Measurements from ENCODE around the gene CPT1A. TPM values are rescaled to one million over a fixed set of nuclear protein-coding genes. Genes with fewer than 3 reads are reported as not detected.

CPT1A gene
- total and polyA plus RNA-seq, 7 donors, result 8.6 to 29.2 (median 12.9) TPM

DNA sequence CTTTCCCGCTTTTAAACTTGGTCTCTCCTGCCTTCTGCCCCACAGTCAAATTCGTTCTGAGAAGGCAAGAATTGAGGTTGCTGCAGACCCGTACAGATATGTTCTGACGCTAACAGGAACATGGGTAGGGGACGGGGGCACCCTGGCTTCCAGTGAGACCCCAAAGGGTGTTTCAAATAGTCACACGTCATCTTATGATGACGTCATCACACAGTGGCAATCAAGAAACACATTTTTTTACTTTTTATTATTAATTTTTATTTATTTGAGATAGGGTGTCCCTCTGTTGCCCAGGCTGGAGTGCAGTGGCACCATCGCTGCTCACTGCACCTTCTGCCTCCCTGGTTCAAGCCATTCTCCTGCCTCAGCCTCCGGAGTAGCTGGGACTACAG is 67.5 kb downstream of the CPT1A start:
- no peaks in the 10 kb centered on the region for H3K4me1 ChIP-seq
- intact Hi-C loops (cut with DNase I), result no loop called here
- TF ChIP-seq, protein P1, sequence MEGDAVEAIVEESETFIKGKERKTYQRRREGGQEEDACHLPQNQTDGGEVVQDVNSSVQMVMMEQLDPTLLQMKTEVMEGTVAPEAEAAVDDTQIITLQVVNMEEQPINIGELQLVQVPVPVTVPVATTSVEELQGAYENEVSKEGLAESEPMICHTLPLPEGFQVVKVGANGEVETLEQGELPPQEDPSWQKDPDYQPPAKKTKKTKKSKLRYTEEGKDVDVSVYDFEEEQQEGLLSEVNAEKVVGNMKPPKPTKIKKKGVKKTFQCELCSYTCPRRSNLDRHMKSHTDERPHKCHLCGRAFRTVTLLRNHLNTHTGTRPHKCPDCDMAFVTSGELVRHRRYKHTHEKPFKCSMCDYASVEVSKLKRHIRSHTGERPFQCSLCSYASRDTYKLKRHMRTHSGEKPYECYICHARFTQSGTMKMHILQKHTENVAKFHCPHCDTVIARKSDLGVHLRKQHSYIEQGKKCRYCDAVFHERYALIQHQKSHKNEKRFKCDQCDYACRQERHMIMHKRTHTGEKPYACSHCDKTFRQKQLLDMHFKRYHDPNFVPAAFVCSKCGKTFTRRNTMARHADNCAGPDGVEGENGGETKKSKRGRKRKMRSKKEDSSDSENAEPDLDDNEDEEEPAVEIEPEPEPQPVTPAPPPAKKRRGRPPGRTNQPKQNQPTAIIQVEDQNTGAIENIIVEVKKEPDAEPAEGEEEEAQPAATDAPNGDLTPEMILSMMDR (IDR thresholded peaks at IDR 0.05), result no peak
- 86 to 90% (median 86%) methylated on average over 9 of the region's 9 CpGs for WGBS, 3 donors
- H3K27ac ChIP-seq, result no peak overlapping the region
- no peak for ATAC-seq
- H3K27me3 ChIP-seq (ENCODE audit: insufficient read depth in 3 of 3, low read length in 2 of 3), result no peaks in the 10 kb centered on the region
- peaks cover 0 to 96% of the 10 kb centered on the region in 2 donors for H3K36me3 ChIP-seq (ENCODE audit: insufficient read depth in 1 of 2, low read depth in 1 of 2)
- no peak overlapping the region for H3K4me3 ChIP-seq
- no peak for DNase-seq
- no peaks in the 10 kb centered on the region for H3K9me3 ChIP-seq

DNA sequence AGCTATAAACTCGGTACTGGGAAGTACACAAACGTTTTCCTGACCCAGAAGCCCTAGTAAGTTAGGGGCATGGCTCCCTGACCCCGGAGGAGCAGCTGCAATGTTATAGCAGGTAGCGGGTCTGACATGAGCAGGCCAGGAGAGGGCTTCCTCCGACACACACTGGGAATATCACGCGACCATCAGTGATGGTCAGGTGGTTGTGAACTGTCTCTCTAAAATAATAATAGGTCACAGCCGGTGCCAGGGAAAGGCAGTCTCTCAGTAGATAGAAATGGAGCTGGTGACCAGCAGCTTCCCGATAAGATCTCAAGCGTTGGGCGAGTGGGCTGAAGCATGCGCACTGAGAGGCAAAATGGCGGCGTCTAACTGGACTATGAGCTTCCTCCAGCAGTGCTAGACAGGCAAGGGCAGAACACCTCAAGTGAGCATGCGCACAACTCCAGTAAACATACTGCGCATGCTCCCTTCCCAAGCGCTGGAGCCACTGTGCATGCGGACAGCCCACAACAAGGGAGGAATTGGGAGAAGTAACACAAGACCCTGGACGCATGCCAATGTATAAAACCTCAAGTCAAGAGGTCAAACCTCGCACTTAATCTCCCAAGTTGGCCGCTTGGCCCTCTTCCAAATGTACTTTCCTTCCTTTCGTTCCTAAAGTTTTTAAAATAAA is 68.1 kb downstream of the CPT1A start:
- H3K4me3 ChIP-seq, result no peak overlapping the region
- DNase-seq (no peak), ATAC-seq (no peak)
- peaks cover 0 to 96% of the 10 kb centered on the region in 2 donors for H3K36me3 ChIP-seq (ENCODE audit: insufficient read depth in 1 of 2, low read depth in 1 of 2)
- no peaks in the 10 kb centered on the region for H3K4me1 ChIP-seq
- no peak overlapping the region for H3K27ac ChIP-seq
- TF ChIP-seq, protein P1 (IDR thresholded peaks at IDR 0.05), result no peak
- intact Hi-C loops (cut with DNase I), result no loop called here
- WGBS, 3 donors, result 79 to 83% (median 83%) methylated on average over 22 of the region's 22 CpGs
- no peaks in the 10 kb centered on the region for H3K27me3 ChIP-seq (ENCODE audit: insufficient read depth in 3 of 3, low read length in 2 of 3)
- no peaks in the 10 kb centered on the region for H3K9me3 ChIP-seq

DNA sequence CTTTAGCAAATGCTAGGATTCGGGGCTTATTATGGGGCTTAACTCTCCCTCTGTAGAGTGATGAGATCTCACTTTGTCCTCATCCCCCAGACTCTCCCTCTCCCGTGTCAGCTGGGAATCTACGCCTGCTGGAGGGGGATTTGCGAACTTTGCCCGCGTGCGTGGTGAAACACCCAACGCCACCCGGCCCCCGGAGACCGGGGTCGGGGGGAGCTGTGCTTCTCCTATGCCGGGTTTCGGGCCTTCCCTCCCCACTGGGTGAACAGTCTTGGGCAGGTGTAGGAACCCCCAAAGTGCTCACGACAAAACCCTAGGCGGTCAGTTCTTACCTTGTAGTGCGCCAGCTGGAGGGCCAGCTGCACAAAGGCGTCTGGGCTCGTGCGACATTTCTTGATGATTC is 68.8 kb downstream of the CPT1A start:
- TF ChIP-seq, protein P1 (IDR thresholded peaks at IDR 0.05), result no peak
- H3K36me3 ChIP-seq (ENCODE audit: insufficient read depth in 1 of 2, low read depth in 1 of 2), result peaks cover 0 to 94% of the 10 kb centered on the region in 2 donors
- ATAC-seq (no peak), DNase-seq (no peak)
- no peaks in the 10 kb centered on the region for H3K9me3 ChIP-seq
- no peaks in the 10 kb centered on the region for H3K4me1 ChIP-seq
- no peak overlapping the region for H3K27ac ChIP-seq
- WGBS, 3 donors, result 92% methylated on average over 20 of the region's 20 CpGs
- H3K4me3 ChIP-seq, result no peak overlapping the region
- intact Hi-C loops (cut with DNase I), result no loop called here
- H3K27me3 ChIP-seq (ENCODE audit: insufficient read depth in 3 of 3, low read length in 2 of 3), result no peaks in the 10 kb centered on the region

- WGBS, 3 donors, result 86 to 91% (median 89%) methylated on average over 12 of the region's 12 CpGs
- Histone ChIP-seq H3K9me3 (no peaks in the 10 kb centered on the region), H3K27ac (no peak overlapping the region), H3K4me3 (no peak overlapping the region), H3K4me1 (no peaks in the 10 kb centered on the region), H3K27me3 (ENCODE audit: insufficient read depth in 3 of 3, low read length in 2 of 3) (no peaks in the 10 kb centered on the region), H3K36me3 (ENCODE audit: insufficient read depth in 1 of 2, low read depth in 1 of 2) (peaks cover 0 to 91% of the 10 kb centered on the region in 2 donors)
- TF ChIP-seq, protein P1 (IDR thresholded peaks at IDR 0.05), result no peak
- ATAC-seq (no peak), DNase-seq (no peak)
- intact Hi-C loops (cut with DNase I), result no loop called here
Measured at GRCh38 chr11:68770781-68771180, 70.9 kb downstream of the CPT1A start.

DNA sequence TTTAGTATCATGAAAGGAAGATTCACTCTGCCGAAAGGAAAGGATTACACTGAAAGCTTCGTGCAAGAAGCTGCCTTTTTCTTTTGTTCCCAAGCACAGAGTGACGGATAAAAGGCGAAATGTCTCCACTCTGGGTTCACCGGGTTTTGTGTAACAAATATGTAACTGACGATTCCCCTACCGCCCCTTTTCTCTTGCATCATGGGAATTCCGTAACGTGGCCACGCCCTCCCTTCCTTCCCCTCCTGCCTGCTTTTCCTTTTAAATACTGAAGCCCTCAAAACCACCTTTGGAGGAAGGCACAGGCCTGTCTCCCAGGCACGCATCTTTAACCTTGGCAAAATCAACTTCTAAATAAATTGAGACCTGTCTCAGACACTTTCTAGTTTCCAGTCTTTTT is 74.0 kb downstream of the CPT1A start:
- TF ChIP-seq, protein P1 (IDR thresholded peaks at IDR 0.05), result no peak
- DNase-seq (no peak), ATAC-seq (no peak)
- no peaks in the 10 kb centered on the region for H3K27me3 ChIP-seq (ENCODE audit: insufficient read depth in 3 of 3, low read length in 2 of 3)
- WGBS, 3 donors, result 84 to 89% (median 87%) methylated on average over 11 of the region's 11 CpGs
- no peaks in the 10 kb centered on the region for H3K4me1 ChIP-seq
- intact Hi-C loops (cut with DNase I), result no loop called here
- H3K27ac ChIP-seq, result no peak overlapping the region
- H3K9me3 ChIP-seq, result no peaks in the 10 kb centered on the region
- H3K4me3 ChIP-seq, result no peak overlapping the region
- peaks cover 0 to 81% of the 10 kb centered on the region in 2 donors for H3K36me3 ChIP-seq (ENCODE audit: insufficient read depth in 1 of 2, low read depth in 1 of 2)
